OCI-LY1 (cell line): ENCODE data around the gene USP24.

Experiments used
- H2AFZ ChIP-seq: fragments of 200-600 bp; sonication (generic), shearing (Covaris generic); 2 replicates; pipeline ENCODE4 v1.6.0; 2014; ENCODE audit warnings: antibody characterized with exemption, mild to moderate bottlenecking, low read length
- H3F3A ChIP-seq: fragments of 200-600 bp; sonication (generic), shearing (Covaris generic); 2 replicates; pipeline ENCODE4 v1.6.0; 2014; ENCODE audit warnings: mild to moderate bottlenecking, antibody characterized with exemption, low read length, moderate library complexity; ENCODE audit not compliant: insufficient read depth
- H3K27ac ChIP-seq: fragments of 200-600 bp; sonication (generic); 2 replicates; pipeline ENCODE4 v1.5.1; 2014; ENCODE audit warnings: low read length, mixed run types, mild to moderate bottlenecking, low read depth; ENCODE audit not compliant: poor library complexity, severe bottlenecking
- H3K27me3 ChIP-seq: fragments of 200-600 bp; sonication (generic); 2 replicates; pipeline ENCODE4 v1.6.0; 2014; ENCODE audit warnings: antibody characterized with exemption, mild to moderate bottlenecking, low read length, moderate library complexity; ENCODE audit not compliant: insufficient read depth
- H3K36me3 ChIP-seq: fragments of 200-600 bp; sonication (generic); 2 replicates; pipeline ENCODE4 v1.6.1; 2014; ENCODE audit warnings: mild to moderate bottlenecking, antibody characterized with exemption, low read length, moderate library complexity, mixed read lengths; ENCODE audit not compliant: insufficient read depth
- H3K4me1 ChIP-seq: fragments of 200-600 bp; sonication (generic); 2 replicates; pipeline ENCODE4 v1.5.1; 2014; ENCODE audit warnings: mild to moderate bottlenecking, low read length, moderate library complexity; ENCODE audit not compliant: insufficient read depth, severe bottlenecking
- H3K4me2 ChIP-seq: fragments of 200-600 bp; sonication (generic), shearing (Covaris generic); 2 replicates; pipeline ENCODE4 v1.6.1; 2014; ENCODE audit warnings: low read length
- H3K4me3 ChIP-seq: fragments of 200-600 bp; sonication (generic); 2 replicates; pipeline ENCODE4 v1.5.1; 2014; ENCODE audit warnings: low read length, low read depth, mild to moderate bottlenecking, mixed read lengths; ENCODE audit not compliant: poor library complexity, severe bottlenecking
- H3K79me2 ChIP-seq: fragments of 200-600 bp; shearing (Covaris generic); 2 replicates; pipeline ENCODE4 v1.6.1; 2016; ENCODE audit warnings: mixed run types, low read length, mixed read lengths; ENCODE audit not compliant: insufficient read depth
- H3K9ac ChIP-seq: fragments of 200-600 bp; sonication (generic), shearing (Covaris generic); 2 replicates; pipeline ENCODE4 v1.6.1; 2014; ENCODE audit warnings: mild to moderate bottlenecking, low read length, mixed read lengths
- H3K9me2 ChIP-seq: fragments of 200-600 bp; sonication (generic), shearing (Covaris generic); 2 replicates; pipeline ENCODE4 v1.6.1; 2014; ENCODE audit warnings: low read depth, mild to moderate bottlenecking, low read length, mixed read lengths
- H3K9me3 ChIP-seq: fragments of 200-600 bp; shearing (Covaris generic); 2 replicates; pipeline ENCODE4 v1.6.1; 2014; ENCODE audit warnings: low read length, mixed read lengths
- H4K20me1 ChIP-seq: fragments of 200-600 bp; sonication (generic), shearing (Covaris generic); 2 replicates; pipeline ENCODE4 v1.6.0; 2016; ENCODE audit warnings: mild to moderate bottlenecking, low read length; ENCODE audit not compliant: insufficient read depth
- EZH2 ChIP-seq: fragments of 200-600 bp; sonication (generic), shearing (Covaris generic); IDR thresholded peaks from 2 replicates; pipeline ENCODE4 v1.8.0; 2017; ENCODE audit warnings: borderline replicate concordance, mixed run types, mild to moderate bottlenecking, antibody characterized with exemption, low read length, moderate library complexity, mixed read lengths
- TF ChIP-seq, protein P1 (sequence below): fragments of 200-600 bp; sonication (generic), shearing (Covaris generic); IDR thresholded peaks from 2 replicates; pipeline ENCODE4 v1.5.1; 2017; ENCODE audit warnings: mild to moderate bottlenecking, antibody characterized with exemption, low read length, moderate library complexity, mixed read lengths

Gene USP24

DNA sequence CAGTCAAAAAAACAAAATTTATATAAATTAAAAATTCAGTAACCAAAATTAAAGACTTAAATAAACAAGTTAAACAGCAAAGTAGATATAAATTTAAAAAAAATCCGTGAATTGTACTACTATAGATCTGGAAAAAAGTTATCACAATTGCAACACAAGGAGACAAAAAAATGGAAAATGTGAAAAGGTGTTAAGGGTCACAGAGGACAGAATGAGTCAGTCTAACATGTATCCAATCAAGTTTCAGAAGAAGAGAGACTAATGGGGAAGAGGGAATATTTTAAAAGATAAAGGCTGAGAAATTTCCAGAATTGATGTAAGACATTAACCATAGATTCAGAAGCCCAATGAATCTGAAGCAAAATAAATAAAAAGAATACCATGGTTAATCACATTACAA, 46.0 kb downstream of the USP24 start:
- Histone ChIP-seq H3F3A (no peaks in the 10 kb centered on the region), H3K9ac (no peak overlapping the region), H3K4me2 (no peak overlapping the region), H3K27ac (no peak overlapping the region), H3K9me2 (no peaks in the 10 kb centered on the region), H3K9me3 (no peaks in the 10 kb centered on the region), H3K27me3 (no peaks in the 10 kb centered on the region), H2AFZ (no peak overlapping the region), H3K4me3 (no peak overlapping the region), H3K79me2 (no peaks in the 10 kb centered on the region), H3K4me1 (no peaks in the 10 kb centered on the region), H4K20me1 (no peaks in the 10 kb centered on the region), H3K36me3 (peaks cover 40% of the 10 kb centered on the region)
- TF ChIP-seq, protein P1, sequence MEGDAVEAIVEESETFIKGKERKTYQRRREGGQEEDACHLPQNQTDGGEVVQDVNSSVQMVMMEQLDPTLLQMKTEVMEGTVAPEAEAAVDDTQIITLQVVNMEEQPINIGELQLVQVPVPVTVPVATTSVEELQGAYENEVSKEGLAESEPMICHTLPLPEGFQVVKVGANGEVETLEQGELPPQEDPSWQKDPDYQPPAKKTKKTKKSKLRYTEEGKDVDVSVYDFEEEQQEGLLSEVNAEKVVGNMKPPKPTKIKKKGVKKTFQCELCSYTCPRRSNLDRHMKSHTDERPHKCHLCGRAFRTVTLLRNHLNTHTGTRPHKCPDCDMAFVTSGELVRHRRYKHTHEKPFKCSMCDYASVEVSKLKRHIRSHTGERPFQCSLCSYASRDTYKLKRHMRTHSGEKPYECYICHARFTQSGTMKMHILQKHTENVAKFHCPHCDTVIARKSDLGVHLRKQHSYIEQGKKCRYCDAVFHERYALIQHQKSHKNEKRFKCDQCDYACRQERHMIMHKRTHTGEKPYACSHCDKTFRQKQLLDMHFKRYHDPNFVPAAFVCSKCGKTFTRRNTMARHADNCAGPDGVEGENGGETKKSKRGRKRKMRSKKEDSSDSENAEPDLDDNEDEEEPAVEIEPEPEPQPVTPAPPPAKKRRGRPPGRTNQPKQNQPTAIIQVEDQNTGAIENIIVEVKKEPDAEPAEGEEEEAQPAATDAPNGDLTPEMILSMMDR, result no peak
- no peak for TF ChIP-seq EZH2

DNA sequence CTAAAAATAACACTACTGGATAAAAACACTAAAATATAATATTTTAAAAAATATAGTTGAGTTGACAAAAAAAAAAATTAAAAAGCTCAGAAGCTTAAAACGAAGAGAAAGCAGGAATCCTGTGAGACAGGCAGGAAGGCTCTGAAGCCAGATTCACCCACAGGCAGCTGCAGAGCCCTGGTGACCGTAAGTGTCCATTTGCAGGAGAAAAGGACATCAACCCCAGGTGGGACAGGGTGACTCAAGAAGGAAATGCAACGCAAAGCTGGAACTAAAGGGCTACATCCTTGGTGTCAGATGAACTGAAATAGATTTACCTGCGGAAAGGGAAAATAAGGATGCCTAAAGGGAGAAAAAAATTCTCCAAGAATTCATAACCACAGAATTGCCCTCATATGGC, 46.8 kb downstream of the USP24 start:
- H3K9ac ChIP-seq, result no peak overlapping the region
- H3K9me3 ChIP-seq, result no peaks in the 10 kb centered on the region
- H3K36me3 ChIP-seq, result peaks cover 47% of the 10 kb centered on the region
- H3K9me2 ChIP-seq, result no peaks in the 10 kb centered on the region
- no peaks in the 10 kb centered on the region for H3K4me1 ChIP-seq
- no peak for TF ChIP-seq EZH2
- TF ChIP-seq, protein P1, result no peak
- H3K4me2 ChIP-seq, result no peak overlapping the region
- H4K20me1 ChIP-seq, result no peaks in the 10 kb centered on the region
- H2AFZ ChIP-seq, result no peak overlapping the region
- no peak overlapping the region for H3K4me3 ChIP-seq
- no peaks in the 10 kb centered on the region for H3K27me3 ChIP-seq
- H3K79me2 ChIP-seq, result no peaks in the 10 kb centered on the region
- H3F3A ChIP-seq, result no peaks in the 10 kb centered on the region
- no peak overlapping the region for H3K27ac ChIP-seq

DNA sequence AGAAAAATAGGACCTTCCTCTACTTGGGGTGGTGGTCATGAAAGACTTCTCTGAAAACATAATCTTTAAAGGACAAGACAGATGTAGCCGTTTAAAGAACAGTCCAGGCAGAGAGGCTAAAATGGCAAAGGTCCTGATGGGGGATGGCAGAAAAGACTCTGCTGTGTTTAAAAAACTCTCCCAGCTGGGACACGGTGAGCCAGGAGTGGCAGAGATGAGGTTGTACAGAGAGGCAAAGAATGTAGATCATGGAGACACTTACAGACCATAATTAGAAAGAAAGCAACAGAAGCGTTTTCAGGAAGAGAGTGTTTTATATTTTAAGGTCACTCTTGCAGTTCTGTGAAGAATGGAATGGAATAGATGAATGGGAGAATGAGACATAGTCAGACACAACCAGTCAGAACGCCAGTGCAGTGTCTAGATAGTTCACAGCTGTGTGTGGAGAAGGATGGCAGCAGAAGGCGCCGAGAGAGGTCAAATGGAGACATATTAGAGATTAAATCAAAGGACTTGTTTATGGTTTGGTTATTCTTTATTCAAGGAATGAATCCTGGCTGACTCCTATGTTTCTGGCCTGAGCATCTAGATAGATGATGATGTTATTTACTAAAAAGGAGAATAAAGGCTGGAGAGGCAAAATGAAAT, 47.8 kb downstream of the USP24 start:
- Histone ChIP-seq H3K4me2 (no peak overlapping the region), H3K9me3 (no peaks in the 10 kb centered on the region), H4K20me1 (no peaks in the 10 kb centered on the region), H3K4me3 (no peak overlapping the region), H3K79me2 (no peaks in the 10 kb centered on the region), H3F3A (no peaks in the 10 kb centered on the region), H3K9ac (no peak overlapping the region), H3K27me3 (no peaks in the 10 kb centered on the region), H2AFZ (no peak overlapping the region), H3K36me3 (peaks cover 47% of the 10 kb centered on the region), H3K27ac (no peak overlapping the region), H3K4me1 (no peaks in the 10 kb centered on the region), H3K9me2 (no peaks in the 10 kb centered on the region)
- TF ChIP-seq EZH2, result no peak

DNA sequence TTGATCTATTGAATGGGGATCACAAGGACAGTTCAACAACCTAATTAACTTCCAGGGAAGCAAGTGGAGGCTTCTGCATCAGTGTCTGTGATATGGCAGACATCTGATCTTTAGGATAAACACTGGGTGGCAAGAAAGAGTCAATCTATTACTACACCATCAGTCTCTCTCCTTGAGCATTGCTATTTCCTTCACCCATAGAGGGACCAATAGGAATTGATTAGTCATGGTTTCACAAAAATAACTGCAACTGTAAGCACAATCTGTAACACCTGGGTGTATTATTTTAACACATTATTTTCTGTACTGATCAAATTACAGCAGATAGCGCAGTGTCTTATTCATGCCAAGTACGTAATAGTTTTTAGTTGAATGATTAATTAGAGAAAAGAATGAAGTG, 50.3 kb downstream of the USP24 start:
- no peaks in the 10 kb centered on the region for H3K27me3 ChIP-seq
- no peak overlapping the region for H3K4me3 ChIP-seq
- no peaks in the 10 kb centered on the region for H3K79me2 ChIP-seq
- no peaks in the 10 kb centered on the region for H3K4me1 ChIP-seq
- TF ChIP-seq, protein P1, result no peak
- TF ChIP-seq EZH2, result no peak
- H3K9ac ChIP-seq, result no peak overlapping the region
- no peaks in the 10 kb centered on the region for H3K9me3 ChIP-seq
- no peaks in the 10 kb centered on the region for H3K9me2 ChIP-seq
- H2AFZ ChIP-seq, result no peak overlapping the region
- H4K20me1 ChIP-seq, result no peaks in the 10 kb centered on the region
- H3K4me2 ChIP-seq, result no peak overlapping the region
- no peaks in the 10 kb centered on the region for H3F3A ChIP-seq
- H3K36me3 ChIP-seq, result peaks cover 50% of the 10 kb centered on the region
- H3K27ac ChIP-seq, result no peak overlapping the region
